ENCODE measurements around the gene PGAM1. TPM values are rescaled to one million over a fixed set of nuclear protein-coding genes. Genes with fewer than 3 reads are reported as not detected.

Gene PGAM1
- total RNA-seq, 1 experiment from 2014 or later: 497 TPM

DNA sequence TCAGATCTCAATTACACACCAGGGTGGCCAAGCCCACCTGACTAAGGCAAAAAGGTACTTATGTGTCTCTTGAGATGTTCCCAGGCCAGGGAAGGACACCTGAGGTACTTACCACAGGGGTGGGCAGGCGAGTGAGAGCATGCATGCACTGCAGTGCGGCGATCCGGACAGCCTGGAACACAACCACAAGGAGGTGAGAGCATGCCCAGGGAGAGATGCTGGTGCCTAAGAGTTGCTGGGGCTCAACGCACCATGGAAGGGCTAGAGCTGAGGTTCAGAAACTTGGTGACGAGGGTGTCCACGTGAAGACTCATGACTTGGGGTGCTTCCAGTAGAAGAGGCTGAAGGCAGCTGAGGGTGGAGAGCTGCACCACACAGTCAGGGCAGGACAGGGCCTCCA, 33.1 kb downstream of the PGAM1 start (continued):
- TF ChIP-seq, protein P1, sequence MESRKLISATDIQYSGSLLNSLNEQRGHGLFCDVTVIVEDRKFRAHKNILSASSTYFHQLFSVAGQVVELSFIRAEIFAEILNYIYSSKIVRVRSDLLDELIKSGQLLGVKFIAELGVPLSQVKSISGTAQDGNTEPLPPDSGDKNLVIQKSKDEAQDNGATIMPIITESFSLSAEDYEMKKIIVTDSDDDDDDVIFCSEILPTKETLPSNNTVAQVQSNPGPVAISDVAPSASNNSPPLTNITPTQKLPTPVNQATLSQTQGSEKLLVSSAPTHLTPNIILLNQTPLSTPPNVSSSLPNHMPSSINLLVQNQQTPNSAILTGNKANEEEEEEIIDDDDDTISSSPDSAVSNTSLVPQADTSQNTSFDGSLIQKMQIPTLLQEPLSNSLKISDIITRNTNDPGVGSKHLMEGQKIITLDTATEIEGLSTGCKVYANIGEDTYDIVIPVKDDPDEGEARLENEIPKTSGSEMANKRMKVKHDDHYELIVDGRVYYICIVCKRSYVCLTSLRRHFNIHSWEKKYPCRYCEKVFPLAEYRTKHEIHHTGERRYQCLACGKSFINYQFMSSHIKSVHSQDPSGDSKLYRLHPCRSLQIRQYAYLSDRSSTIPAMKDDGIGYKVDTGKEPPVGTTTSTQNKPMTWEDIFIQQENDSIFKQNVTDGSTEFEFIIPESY (IDR thresholded peaks at IDR 0.05; ENCODE audit: extremely low read depth, insufficient replicate concordance, low read length): no peak
- no peak for TF ChIP-seq TCF7L2 (IDR thresholded peaks at IDR 0.05; ENCODE audit: borderline replicate concordance, extremely low read depth, insufficient read depth, insufficient read length)

DNA sequence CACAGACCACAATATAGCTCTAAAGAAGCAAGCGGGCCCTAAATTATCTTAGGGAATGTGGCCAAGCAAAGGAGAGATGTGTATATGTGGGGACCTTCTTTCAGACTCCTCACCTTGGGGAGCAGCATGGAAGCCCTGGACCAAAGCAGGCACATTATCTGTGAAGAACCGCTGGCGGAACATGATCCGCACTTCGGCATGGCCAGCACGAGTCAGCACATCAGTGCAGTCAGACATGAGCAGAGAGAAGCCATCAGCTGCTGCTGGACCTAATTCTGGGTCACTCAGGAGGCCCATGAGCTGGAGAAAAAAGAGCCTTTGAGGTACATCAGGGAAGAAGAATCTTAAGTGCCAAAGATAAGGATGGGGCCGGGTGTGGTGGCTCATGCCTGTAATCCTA, 33.9 kb downstream of the PGAM1 start:
- no peak overlapping the region for H3K27ac ChIP-seq (ENCODE audit: low read depth, low read length)
- intact Hi-C loops (cut with micrococcal nuclease): loop anchor here (5.0 kb wide), 1 partner anchor 388 kb away; no protein-coding TSS in a partner anchor
- no peaks in the 10 kb centered on the region for H3K9me2 ChIP-seq (ENCODE audit: insufficient read depth)
- no peaks in the 10 kb centered on the region for H3K27me3 ChIP-seq (ENCODE audit: insufficient read depth, low read length)
- ChIA-PET POLR2A (no interaction called here), CTCF (no interaction called here), RAD21 (ENCODE audit: low non-redundant PET in 1 of 2, low total read pairs in 2 of 2, uncharacterized antibody in 2 of 2, unreplicated experiment in 2 of 2) (no interaction called here)
- no peak overlapping the region for H2AFZ ChIP-seq (ENCODE audit: low read depth, low read length, poor library complexity, severe bottlenecking)
- peaks cover 5 to 11% of the 10 kb centered on the region in 2 experiments; a peak in 3 of 4 replicates for H3K4me1 ChIP-seq (ENCODE audit: control insufficient read depth in 1 of 2, insufficient read depth in 2 of 2, low read length in 2 of 2)
- H3K9ac ChIP-seq (ENCODE audit: low read length): no peak overlapping the region
- no peaks in the 10 kb centered on the region for H3K9me3 ChIP-seq (ENCODE audit: control insufficient read depth in 1 of 2, insufficient read depth in 1 of 2, low read depth in 1 of 2, low read length in 2 of 2)
- no peak overlapping the region for H3K4me2 ChIP-seq (ENCODE audit: low read length)
- no TSS peak for BruUV-seq (replicated peaks)
- 0 out of 2 replicates have a peak, but pooled peaks cover 3% of the 10 kb centered on the region for H3K79me2 ChIP-seq (ENCODE audit: insufficient read depth, low read length)
- TF ChIP-seq, protein P2, sequence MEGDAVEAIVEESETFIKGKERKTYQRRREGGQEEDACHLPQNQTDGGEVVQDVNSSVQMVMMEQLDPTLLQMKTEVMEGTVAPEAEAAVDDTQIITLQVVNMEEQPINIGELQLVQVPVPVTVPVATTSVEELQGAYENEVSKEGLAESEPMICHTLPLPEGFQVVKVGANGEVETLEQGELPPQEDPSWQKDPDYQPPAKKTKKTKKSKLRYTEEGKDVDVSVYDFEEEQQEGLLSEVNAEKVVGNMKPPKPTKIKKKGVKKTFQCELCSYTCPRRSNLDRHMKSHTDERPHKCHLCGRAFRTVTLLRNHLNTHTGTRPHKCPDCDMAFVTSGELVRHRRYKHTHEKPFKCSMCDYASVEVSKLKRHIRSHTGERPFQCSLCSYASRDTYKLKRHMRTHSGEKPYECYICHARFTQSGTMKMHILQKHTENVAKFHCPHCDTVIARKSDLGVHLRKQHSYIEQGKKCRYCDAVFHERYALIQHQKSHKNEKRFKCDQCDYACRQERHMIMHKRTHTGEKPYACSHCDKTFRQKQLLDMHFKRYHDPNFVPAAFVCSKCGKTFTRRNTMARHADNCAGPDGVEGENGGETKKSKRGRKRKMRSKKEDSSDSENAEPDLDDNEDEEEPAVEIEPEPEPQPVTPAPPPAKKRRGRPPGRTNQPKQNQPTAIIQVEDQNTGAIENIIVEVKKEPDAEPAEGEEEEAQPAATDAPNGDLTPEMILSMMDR (IDR thresholded peaks at IDR 0.05 in 2 of 3, conservative IDR thresholded peaks at IDR 0.05 in 1 of 3; ENCODE audit: borderline replicate concordance in 1 of 3, insufficient read depth in 1 of 3, low read depth in 2 of 3, low read length in 2 of 3): no peak
- no peak for TF ChIP-seq TCF7L2 (IDR thresholded peaks at IDR 0.05; ENCODE audit: borderline replicate concordance, extremely low read depth, insufficient read depth, insufficient read length)
- no peak for DNase-seq (ENCODE audit: low read depth, low spot score)
- no peak overlapping the region for H3K4me3 ChIP-seq (replicated peaks in 1 of 2; ENCODE audit: low read depth in 1 of 2, low read length in 2 of 2)
- H3K36me3 ChIP-seq (ENCODE audit: control insufficient read depth in 1 of 2, insufficient read depth in 2 of 2, low read length in 2 of 2): peaks cover 62 to 83% of the 10 kb centered on the region in 2 experiments
- ATAC-seq: no peak
- peaks cover 2% of the 10 kb centered on the region; the same call in 1 of the 2 replicates for H4K20me1 ChIP-seq (ENCODE audit: insufficient read depth)
